ENCODE results near the gene RIMBP2.

GRCh38 chr12:130703733-130704375 is 12.2 kb downstream of the RIMBP2 start:
- TF ChIP-seq GATA2 (IDR thresholded peaks at IDR 0.05; ENCODE audit: low read depth, low read length) (no peak), GATA3 (IDR thresholded peaks at IDR 0.05; ENCODE audit: low read depth, low read length) (no peak)

All from SH-SY5Y (cell line).